ENCODE data around the gene CD99.

The CD99 gene

GRCh38 chrX:2699959-2700358 lies 8.9 kb downstream of the CD99 start:
- Histone ChIP-seq H3K79me2 (ENCODE audit: control insufficient read depth, insufficient read depth, low read length, unreplicated experiment) (peaks cover 96% of the 10 kb centered on the region), H2AFZ (ENCODE audit: low read length, unreplicated experiment) (no peak overlapping the region), H3K27ac (ENCODE audit: low read depth, low read length) (no peak overlapping the region), H3K4me3 (ENCODE audit: low read depth, low read length) (no peak overlapping the region), H3K4me1 (ENCODE audit: control insufficient read depth, insufficient read depth, low read length, unreplicated experiment) (peaks cover 61% of the 10 kb centered on the region), H3K36me3 (ENCODE audit: insufficient read depth, low read length) (peaks cover 17% of the 10 kb centered on the region; the same call in 1 of the 2 replicates), H3K27me3 (ENCODE audit: insufficient read depth, low read length) (no peaks in the 10 kb centered on the region)

GRCh38 chrX:2700405-2701320 lies 9.6 kb downstream of the CD99 start:
- Histone ChIP-seq H3K36me3 (ENCODE audit: insufficient read depth, low read length) (peaks cover 24% of the 10 kb centered on the region; the same call in 1 of the 2 replicates), H3K79me2 (ENCODE audit: control insufficient read depth, insufficient read depth, low read length, unreplicated experiment) (peaks cover 96% of the 10 kb centered on the region), H3K27me3 (ENCODE audit: insufficient read depth, low read length) (no peaks in the 10 kb centered on the region), H2AFZ (ENCODE audit: low read length, unreplicated experiment) (no peak overlapping the region), H3K4me3 (ENCODE audit: low read depth, low read length) (no peak overlapping the region), H3K4me1 (ENCODE audit: control insufficient read depth, insufficient read depth, low read length, unreplicated experiment) (peaks cover 61% of the 10 kb centered on the region), H3K27ac (ENCODE audit: low read depth, low read length) (no peak overlapping the region)

GRCh38 chrX:2701600-2701999 lies 10.5 kb downstream of the CD99 start:
- H3K4me3 ChIP-seq (ENCODE audit: low read depth, low read length) = no peak overlapping the region
- peaks cover 58% of the 10 kb centered on the region for H3K4me1 ChIP-seq (ENCODE audit: control insufficient read depth, insufficient read depth, low read length, unreplicated experiment)
- H3K27ac ChIP-seq (ENCODE audit: low read depth, low read length) = no peak overlapping the region; the same call in 1 of the 2 replicates
- H2AFZ ChIP-seq (ENCODE audit: low read length, unreplicated experiment) = no peak overlapping the region
- H3K36me3 ChIP-seq (ENCODE audit: insufficient read depth, low read length) = peaks cover 26% of the 10 kb centered on the region; the same call in 1 of the 2 replicates
- no peaks in the 10 kb centered on the region for H3K27me3 ChIP-seq (ENCODE audit: insufficient read depth, low read length)
- peaks cover 98% of the 10 kb centered on the region for H3K79me2 ChIP-seq (ENCODE audit: control insufficient read depth, insufficient read depth, low read length, unreplicated experiment)

GRCh38 chrX:2703991-2704369 lies 12.9 kb downstream of the CD99 start:
- Histone ChIP-seq H3K27ac (ENCODE audit: low read depth, low read length) (peak overlapping the region; percentile 37; the same call in 1 of the 2 replicates), H2AFZ (ENCODE audit: low read length, unreplicated experiment) (no peak overlapping the region), H3K79me2 (ENCODE audit: control insufficient read depth, insufficient read depth, low read length, unreplicated experiment) (peaks cover 96% of the 10 kb centered on the region), H3K4me1 (ENCODE audit: control insufficient read depth, insufficient read depth, low read length, unreplicated experiment) (peaks cover 59% of the 10 kb centered on the region), H3K36me3 (ENCODE audit: insufficient read depth, low read length) (peaks cover 16% of the 10 kb centered on the region; the same call in 1 of the 2 replicates), H3K27me3 (ENCODE audit: insufficient read depth, low read length) (no peaks in the 10 kb centered on the region), H3K4me3 (ENCODE audit: low read depth, low read length) (0 out of 2 replicates have a peak overlapping the region, but pooled peaks have one; percentile 7)

GRCh38 chrX:2705046-2705832 lies 14.1 kb downstream of the CD99 start:
- H3K27me3 ChIP-seq (ENCODE audit: insufficient read depth, low read length) = no peaks in the 10 kb centered on the region
- peaks cover 13% of the 10 kb centered on the region; the same call in 1 of the 2 replicates for H3K36me3 ChIP-seq (ENCODE audit: insufficient read depth, low read length)
- H3K79me2 ChIP-seq (ENCODE audit: control insufficient read depth, insufficient read depth, low read length, unreplicated experiment) = peaks cover 93% of the 10 kb centered on the region
- no peak overlapping the region for H2AFZ ChIP-seq (ENCODE audit: low read length, unreplicated experiment)
- H3K4me1 ChIP-seq (ENCODE audit: control insufficient read depth, insufficient read depth, low read length, unreplicated experiment) = peaks cover 71% of the 10 kb centered on the region
- peak overlapping the region; percentile 36 for H3K27ac ChIP-seq (ENCODE audit: low read depth, low read length)
- no peak overlapping the region for H3K4me3 ChIP-seq (ENCODE audit: low read depth, low read length)

GRCh38 chrX:2707334-2707760 lies 16.3 kb downstream of the CD99 start:
- peak overlapping the region; percentile 92 for H3K27ac ChIP-seq (ENCODE audit: low read depth, low read length)
- H3K4me1 ChIP-seq (ENCODE audit: control insufficient read depth, insufficient read depth, low read length, unreplicated experiment) = peaks cover 71% of the 10 kb centered on the region
- H3K36me3 ChIP-seq (ENCODE audit: insufficient read depth, low read length) = peaks cover 20% of the 10 kb centered on the region
- no peak overlapping the region for H2AFZ ChIP-seq (ENCODE audit: low read length, unreplicated experiment)
- peak overlapping the region; percentile 44 for H3K4me3 ChIP-seq (ENCODE audit: low read depth, low read length)
- peaks cover 85% of the 10 kb centered on the region for H3K79me2 ChIP-seq (ENCODE audit: control insufficient read depth, insufficient read depth, low read length, unreplicated experiment)
- no peaks in the 10 kb centered on the region for H3K27me3 ChIP-seq (ENCODE audit: insufficient read depth, low read length)

- Histone ChIP-seq H3K36me3 (ENCODE audit: insufficient read depth, low read length) (peaks cover 24% of the 10 kb centered on the region), H3K4me1 (ENCODE audit: control insufficient read depth, insufficient read depth, low read length, unreplicated experiment) (peaks cover 66% of the 10 kb centered on the region), H2AFZ (ENCODE audit: low read length, unreplicated experiment) (no peak overlapping the region), H3K27me3 (ENCODE audit: insufficient read depth, low read length) (no peaks in the 10 kb centered on the region), H3K27ac (ENCODE audit: low read depth, low read length) (peak overlapping the region; percentile 92), H3K4me3 (ENCODE audit: low read depth, low read length) (peak overlapping the region; percentile 36), H3K79me2 (ENCODE audit: control insufficient read depth, insufficient read depth, low read length, unreplicated experiment) (peaks cover 85% of the 10 kb centered on the region)
Observed at GRCh38 chrX:2708021-2708420, 16.9 kb downstream of the CD99 start.

GRCh38 chrX:2708592-2709188 lies 17.6 kb downstream of the CD99 start:
- Histone ChIP-seq H3K27ac (ENCODE audit: low read depth, low read length) (peak overlapping the region; percentile 92), H3K79me2 (ENCODE audit: control insufficient read depth, insufficient read depth, low read length, unreplicated experiment) (peaks cover 85% of the 10 kb centered on the region)

GRCh38 chrX:2709556-2709955 lies 18.5 kb downstream of the CD99 start:
- Histone ChIP-seq H3K4me1 (ENCODE audit: control insufficient read depth, insufficient read depth, low read length, unreplicated experiment) (peaks cover 55% of the 10 kb centered on the region), H3K79me2 (ENCODE audit: control insufficient read depth, insufficient read depth, low read length, unreplicated experiment) (peaks cover 85% of the 10 kb centered on the region), H3K27me3 (ENCODE audit: insufficient read depth, low read length) (no peaks in the 10 kb centered on the region), H3K4me3 (ENCODE audit: low read depth, low read length) (peak overlapping the region; percentile 73), H2AFZ (ENCODE audit: low read length, unreplicated experiment) (no peak overlapping the region), H3K27ac (ENCODE audit: low read depth, low read length) (peak overlapping the region; percentile 99), H3K36me3 (ENCODE audit: insufficient read depth, low read length) (peaks cover 31% of the 10 kb centered on the region)

More at GRCh38 chrX:2708592-2709188, 17.6 kb downstream of the CD99 start:
- Histone ChIP-seq H3K4me1 (ENCODE audit: control insufficient read depth, insufficient read depth, low read length, unreplicated experiment) (peaks cover 59% of the 10 kb centered on the region), H3K36me3 (ENCODE audit: insufficient read depth, low read length) (peaks cover 29% of the 10 kb centered on the region), H3K27me3 (ENCODE audit: insufficient read depth, low read length) (no peaks in the 10 kb centered on the region), H3K4me3 (ENCODE audit: low read depth, low read length) (no peak overlapping the region), H2AFZ (ENCODE audit: low read length, unreplicated experiment) (no peak overlapping the region)
